IMR-90 (cell line): ENCODE data around the gene CD82.

Experiments
- CEBPB ChIP-seq: IDR thresholded peaks from 2 replicates; pipeline ENCODE4 v1.6.1; 2012; ENCODE audit warnings: low read depth, low read length, improper control_type of control experiment
- POLR2A ChIP-seq: IDR thresholded peaks from 2 replicates; pipeline ENCODE4 v1.6.1; 2012; ENCODE audit warnings: mild to moderate bottlenecking, low read depth, low read length
- RFX5 ChIP-seq: IDR thresholded peaks from 2 replicates; pipeline ENCODE4 v1.8.0; 2012; ENCODE audit warnings: low read depth, mild to moderate bottlenecking, low read length, moderate library complexity
- TF ChIP-seq, protein P1 (sequence below): conservative IDR thresholded peaks from 2 replicates; pipeline ENCODE4 v1.5.1; 2012; ENCODE audit warnings: mild to moderate bottlenecking, low read depth, low read length, improper control_type of control experiment

DNA sequence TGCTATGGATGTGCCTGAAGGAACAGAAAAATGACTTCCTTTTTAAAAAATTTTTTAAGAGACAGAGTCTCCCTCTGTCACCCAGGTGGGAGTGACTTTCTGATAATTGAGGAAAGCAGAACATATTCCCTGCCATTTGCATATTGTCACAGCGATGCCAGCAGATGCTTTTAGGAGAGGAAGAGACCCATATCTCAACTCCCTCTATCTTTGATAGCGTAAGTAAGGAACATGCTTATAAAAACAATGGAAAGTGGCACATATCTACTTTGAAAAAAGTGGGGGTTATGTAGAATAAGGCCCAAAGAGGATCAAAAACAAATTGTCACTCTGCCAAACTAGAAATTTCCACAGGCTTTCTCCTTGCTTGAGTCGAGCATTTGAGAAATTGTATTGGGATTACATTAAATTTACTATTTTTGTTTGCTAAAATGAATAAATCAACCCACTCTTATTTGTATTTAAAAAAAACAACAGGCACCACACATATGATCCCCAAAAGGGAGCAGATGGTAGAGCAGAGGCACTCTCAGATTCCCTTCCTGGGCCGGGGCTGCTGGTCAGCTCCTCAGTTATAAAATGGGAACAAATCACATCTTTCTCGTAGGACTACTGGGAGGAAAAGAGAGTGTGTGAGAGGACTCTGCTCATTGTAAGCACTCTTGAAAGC, 92.5 kb downstream of the CD82 start:
- no peak for TF ChIP-seq POLR2A
- TF ChIP-seq, protein P1, sequence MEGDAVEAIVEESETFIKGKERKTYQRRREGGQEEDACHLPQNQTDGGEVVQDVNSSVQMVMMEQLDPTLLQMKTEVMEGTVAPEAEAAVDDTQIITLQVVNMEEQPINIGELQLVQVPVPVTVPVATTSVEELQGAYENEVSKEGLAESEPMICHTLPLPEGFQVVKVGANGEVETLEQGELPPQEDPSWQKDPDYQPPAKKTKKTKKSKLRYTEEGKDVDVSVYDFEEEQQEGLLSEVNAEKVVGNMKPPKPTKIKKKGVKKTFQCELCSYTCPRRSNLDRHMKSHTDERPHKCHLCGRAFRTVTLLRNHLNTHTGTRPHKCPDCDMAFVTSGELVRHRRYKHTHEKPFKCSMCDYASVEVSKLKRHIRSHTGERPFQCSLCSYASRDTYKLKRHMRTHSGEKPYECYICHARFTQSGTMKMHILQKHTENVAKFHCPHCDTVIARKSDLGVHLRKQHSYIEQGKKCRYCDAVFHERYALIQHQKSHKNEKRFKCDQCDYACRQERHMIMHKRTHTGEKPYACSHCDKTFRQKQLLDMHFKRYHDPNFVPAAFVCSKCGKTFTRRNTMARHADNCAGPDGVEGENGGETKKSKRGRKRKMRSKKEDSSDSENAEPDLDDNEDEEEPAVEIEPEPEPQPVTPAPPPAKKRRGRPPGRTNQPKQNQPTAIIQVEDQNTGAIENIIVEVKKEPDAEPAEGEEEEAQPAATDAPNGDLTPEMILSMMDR = no peak
- no peak for TF ChIP-seq CEBPB
- no peak for TF ChIP-seq RFX5
